Stimulated activated naive B cell treated with anti-CD40 and anti-IgM and Interleukin-4, amounts not matched to agents 10 μg/mL and 1 μg/mL and 100 μg/mL, for 72 hours (primary cell): Measurements from ENCODE around the gene A1CF.
"Not testable (repeated sequence)": the region's sequence is repeated elsewhere in the genome, so short reads cannot be mapped to it uniquely, and the experiment has no call there.

Source experiments
- ATAC-seq, 2 donors: fragments of 150-1000 bp; cut with Tn5 transposase; replicated peaks; 2 replicates each; pipeline ENCODE4 v1.10.0; 2021; ENCODE audit warnings: moderate library complexity in 1 of 2
- DNase-seq: peaks from one replicate; pipeline ENCODE4 v3.0.0; 2021
- H3K27ac Mint-ChIP-seq: one replicate; pipeline ENCODE4 v1.8.0; 2022; ENCODE audit warnings: mild to moderate bottlenecking, mixed read lengths
- H3K27me3 Mint-ChIP-seq, 2 donors: one replicate each; pipeline ENCODE4 v1.8.0; 2022; ENCODE audit warnings: mixed read lengths in 2 of 2
- H3K36me3 Mint-ChIP-seq, 2 donors: one replicate each; pipeline ENCODE4 v1.8.0; 2022; ENCODE audit warnings: mixed read lengths in 2 of 2, mild to moderate bottlenecking in 1 of 2
- H3K4me1 Mint-ChIP-seq, 2 donors: one replicate each; pipeline ENCODE4 v1.8.0; 2022; ENCODE audit warnings: mixed read lengths in 2 of 2, mild to moderate bottlenecking in 1 of 2
- H3K4me3 Mint-ChIP-seq, 2 donors: one replicate each; pipeline ENCODE4 v1.8.0; 2022; ENCODE audit warnings: mild to moderate bottlenecking in 2 of 2, mixed read lengths in 2 of 2, moderate library complexity in 1 of 2
- H3K9me3 Mint-ChIP-seq, 2 donors: one replicate each; pipeline ENCODE4 v1.8.0; 2022; ENCODE audit warnings: mixed read lengths in 2 of 2, mild to moderate bottlenecking in 1 of 2

The A1CF gene

DNA sequence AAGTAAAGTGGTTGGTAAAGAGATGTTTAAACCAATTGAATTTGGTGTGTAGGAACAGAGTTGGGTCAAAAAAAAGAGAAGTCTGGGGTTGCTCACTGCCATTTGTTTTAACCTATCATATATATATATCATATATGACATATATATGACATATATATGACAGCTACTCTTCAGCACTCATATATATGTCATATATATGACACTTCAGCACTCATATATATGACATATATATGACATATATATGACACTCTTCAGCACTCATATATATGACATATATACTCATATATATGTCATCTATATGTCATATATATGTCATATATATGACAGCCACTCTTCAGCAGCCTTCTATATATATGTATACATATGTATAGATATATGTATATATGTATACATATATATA is 8.9 kb upstream of the A1CF start:
- peaks cover 7 to 16% of the 10 kb centered on the region in 2 donors for H3K27me3 Mint-ChIP-seq

DNA sequence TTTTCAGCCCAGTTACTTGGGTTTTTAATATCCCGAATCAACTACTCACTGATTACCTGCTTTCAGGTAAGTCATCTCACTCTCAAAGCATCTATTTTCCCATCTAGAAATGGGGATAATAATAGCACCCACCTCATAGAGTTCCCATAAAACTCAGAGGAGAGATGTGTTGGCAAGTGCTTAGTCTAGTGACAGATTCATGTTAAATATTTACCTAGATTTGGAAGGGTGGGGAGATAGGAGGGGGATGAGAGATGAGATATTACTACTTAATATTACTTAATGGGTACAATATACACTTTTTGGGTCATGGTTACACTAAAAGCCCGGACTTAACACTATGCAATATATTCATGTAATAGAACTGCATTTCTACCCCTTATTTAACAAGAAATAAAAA is 7.0 kb upstream of the A1CF start:
- H3K9me3 Mint-ChIP-seq = no peaks in the 10 kb centered on the region
- H3K4me1 Mint-ChIP-seq = no peaks in the 10 kb centered on the region
- H3K27me3 Mint-ChIP-seq = peaks cover 7 to 16% of the 10 kb centered on the region in 2 donors
- no peaks in the 10 kb centered on the region for H3K36me3 Mint-ChIP-seq
- DNase-seq (no peak), ATAC-seq (no peak)
- no peak overlapping the region for H3K4me3 Mint-ChIP-seq
- H3K27ac Mint-ChIP-seq = no peak overlapping the region

More for the DNA sequence above, 8.9 kb upstream of the A1CF start:
- H3K4me3 Mint-ChIP-seq = no peak overlapping the region
- no peaks in the 10 kb centered on the region for H3K36me3 Mint-ChIP-seq
- DNase-seq (no peak), ATAC-seq (no peak)
- no peaks in the 10 kb centered on the region for H3K9me3 Mint-ChIP-seq
- no peak overlapping the region for H3K27ac Mint-ChIP-seq
- H3K4me1 Mint-ChIP-seq = no peaks in the 10 kb centered on the region

DNA sequence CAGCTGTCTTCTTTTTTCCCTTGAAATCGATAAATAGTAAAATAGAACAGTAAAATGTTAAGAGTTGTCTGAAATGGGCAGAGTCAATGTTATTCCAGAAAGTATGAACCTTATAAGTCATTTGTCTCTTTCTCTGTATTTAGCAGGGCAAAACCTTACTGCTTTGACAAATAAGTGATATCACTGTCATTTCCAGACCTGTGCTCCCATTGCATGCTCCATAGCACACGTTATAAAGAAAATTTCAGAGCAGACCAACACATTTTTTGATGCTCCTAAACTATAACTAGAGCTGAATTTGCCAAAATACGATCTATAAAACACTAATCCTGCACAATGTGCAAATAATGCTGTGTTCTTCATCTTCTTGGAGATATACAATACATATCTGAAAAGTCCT is 1.1 kb downstream of the A1CF start:
- H3K4me3 Mint-ChIP-seq = no peak overlapping the region
- DNase-seq (no peak), ATAC-seq (no peak)
- H3K27ac Mint-ChIP-seq = no peak overlapping the region
- H3K36me3 Mint-ChIP-seq = no peaks in the 10 kb centered on the region
- no peaks in the 10 kb centered on the region for H3K4me1 Mint-ChIP-seq
- H3K27me3 Mint-ChIP-seq = peaks cover 3 to 8% of the 10 kb centered on the region in 2 donors
- peaks cover 0 to 1% of the 10 kb centered on the region in 2 donors for H3K9me3 Mint-ChIP-seq

DNA sequence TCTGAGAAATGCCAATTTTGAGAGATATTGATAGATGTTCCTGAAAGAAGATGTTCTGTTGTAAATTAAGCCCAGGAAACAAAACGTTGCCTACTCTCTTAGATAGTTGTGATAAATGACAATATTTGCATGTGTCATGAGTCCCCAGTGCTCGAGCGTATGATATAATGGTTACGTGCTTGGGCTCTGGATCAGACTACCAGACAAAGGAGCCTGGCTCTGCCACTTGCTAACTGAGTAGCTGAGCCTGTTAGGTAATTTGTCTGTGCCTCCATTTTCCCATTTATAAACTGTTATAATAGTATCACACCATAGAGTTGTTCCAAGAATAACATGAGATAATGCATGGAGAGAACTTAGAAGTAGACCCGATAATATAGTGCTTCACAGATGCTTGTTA is 1.8 kb downstream of the A1CF start:
- no peak for ATAC-seq
- peaks cover 0 to 4% of the 10 kb centered on the region in 2 donors for H3K9me3 Mint-ChIP-seq
- H3K27me3 Mint-ChIP-seq = peaks cover 0 to 8% of the 10 kb centered on the region in 2 donors

DNA sequence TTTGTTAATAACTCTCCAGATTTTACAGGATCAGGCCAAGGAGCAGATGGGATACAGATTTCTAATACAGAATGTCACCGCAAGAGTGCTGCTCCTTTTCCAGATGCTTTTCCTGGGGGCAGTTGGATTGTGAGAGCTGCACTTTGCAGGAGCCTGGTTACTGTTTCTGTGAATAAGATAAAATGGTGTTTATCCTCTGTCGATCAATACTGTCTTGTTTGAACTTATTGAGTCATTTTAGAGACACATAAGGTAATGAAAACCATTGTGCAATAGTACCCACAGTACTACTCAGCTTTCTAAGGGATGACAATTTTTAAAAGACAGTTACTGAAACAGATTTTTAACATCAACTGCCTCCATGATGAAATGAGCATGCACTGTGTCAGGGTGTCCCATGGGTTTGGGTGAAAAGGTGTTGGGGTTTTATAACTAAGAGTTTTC is 2.9 kb downstream of the A1CF start:
- Mint-ChIP-seq H3K4me1 (no peaks in the 10 kb centered on the region), H3K4me3 (no peak overlapping the region), H3K36me3 (no peaks in the 10 kb centered on the region), H3K27me3 (peaks cover 0 to 8% of the 10 kb centered on the region in 2 donors), H3K9me3 (peaks cover 0 to 4% of the 10 kb centered on the region in 2 donors), H3K27ac (no peak overlapping the region)
- DNase-seq = no peak
- no peak for ATAC-seq

More for the DNA sequence above, 1.8 kb downstream of the A1CF start:
- DNase-seq = no peak
- no peak overlapping the region for H3K27ac Mint-ChIP-seq
- H3K4me1 Mint-ChIP-seq = no peaks in the 10 kb centered on the region
- no peaks in the 10 kb centered on the region for H3K36me3 Mint-ChIP-seq
- H3K4me3 Mint-ChIP-seq = no peak overlapping the region

DNA sequence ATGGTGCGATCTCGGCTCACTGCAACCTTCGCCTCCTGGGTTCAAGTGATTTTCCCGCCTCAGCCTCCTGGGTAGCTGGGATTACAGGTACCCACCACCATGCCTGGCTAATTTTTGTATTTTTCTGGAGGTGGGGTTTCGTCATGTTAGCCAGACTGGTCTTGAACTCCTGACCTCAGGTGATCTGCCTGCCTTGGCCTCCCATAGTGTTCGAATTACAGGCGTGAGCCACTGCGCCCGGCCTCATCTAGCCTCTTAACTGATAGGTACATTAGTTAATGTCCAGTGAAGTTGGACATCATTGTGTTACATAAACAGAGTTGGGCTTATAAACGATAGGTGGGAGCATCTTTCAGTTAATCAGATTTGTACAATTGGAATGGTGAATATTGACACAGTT is 4.4 kb downstream of the A1CF start:
- H3K4me3 Mint-ChIP-seq, H3K27ac Mint-ChIP-seq, ATAC-seq, H3K27me3 Mint-ChIP-seq, H3K36me3 Mint-ChIP-seq, H3K4me1 Mint-ChIP-seq, H3K9me3 Mint-ChIP-seq, DNase-seq: not testable (repeated sequence)

DNA sequence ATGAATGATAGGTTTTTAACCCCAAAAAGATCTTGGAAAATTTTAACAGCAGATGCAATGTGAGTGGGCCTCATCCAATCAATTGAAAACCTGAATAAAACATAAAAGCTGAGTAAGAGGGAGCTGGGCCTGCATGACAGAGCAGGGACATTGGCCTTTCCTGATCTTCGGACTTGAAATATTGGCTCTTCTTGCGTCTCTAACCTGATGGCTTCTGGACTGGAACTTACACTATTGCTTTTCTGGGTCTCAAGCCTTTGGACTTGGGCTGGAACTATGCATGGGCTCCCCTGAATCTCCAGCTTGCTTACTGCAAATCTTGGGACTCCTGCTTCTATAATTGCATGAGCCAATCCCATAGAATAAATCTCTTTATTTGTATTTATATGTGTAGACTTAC is 9.0 kb downstream of the A1CF start:
- no peak overlapping the region for H3K4me3 Mint-ChIP-seq
- no peaks in the 10 kb centered on the region for H3K27me3 Mint-ChIP-seq
- ATAC-seq (no peak), DNase-seq (no peak)
- H3K36me3 Mint-ChIP-seq = no peaks in the 10 kb centered on the region
- H3K4me1 Mint-ChIP-seq = no peaks in the 10 kb centered on the region
- H3K9me3 Mint-ChIP-seq = peaks cover 0 to 4% of the 10 kb centered on the region in 2 donors
- no peak overlapping the region for H3K27ac Mint-ChIP-seq

DNA sequence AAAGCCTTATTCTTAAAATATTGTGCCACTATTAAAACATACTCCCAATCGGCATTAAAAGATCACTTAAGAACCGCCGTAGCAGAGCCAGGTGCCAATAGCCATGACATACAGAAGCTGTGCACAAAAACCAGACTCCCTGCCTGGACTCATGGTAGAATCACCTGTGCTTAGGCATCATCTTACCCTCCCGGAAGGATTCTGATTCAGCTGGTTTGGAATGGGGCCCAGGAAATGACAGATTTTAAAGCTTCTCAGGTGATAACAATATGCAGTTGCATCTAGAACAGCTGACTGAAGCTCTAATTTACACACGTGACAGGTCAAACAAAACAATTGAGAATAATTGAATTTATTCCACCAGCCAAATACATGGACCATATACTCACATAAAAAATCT is 10.7 kb downstream of the A1CF start:
- no peak overlapping the region for H3K27ac Mint-ChIP-seq
- no peak for ATAC-seq
- no peaks in the 10 kb centered on the region for H3K4me1 Mint-ChIP-seq
- no peaks in the 10 kb centered on the region for H3K36me3 Mint-ChIP-seq
- no peak overlapping the region for H3K4me3 Mint-ChIP-seq
- H3K9me3 Mint-ChIP-seq = peaks cover 0 to 4% of the 10 kb centered on the region in 2 donors
- no peak for DNase-seq
- H3K27me3 Mint-ChIP-seq = no peaks in the 10 kb centered on the region

DNA sequence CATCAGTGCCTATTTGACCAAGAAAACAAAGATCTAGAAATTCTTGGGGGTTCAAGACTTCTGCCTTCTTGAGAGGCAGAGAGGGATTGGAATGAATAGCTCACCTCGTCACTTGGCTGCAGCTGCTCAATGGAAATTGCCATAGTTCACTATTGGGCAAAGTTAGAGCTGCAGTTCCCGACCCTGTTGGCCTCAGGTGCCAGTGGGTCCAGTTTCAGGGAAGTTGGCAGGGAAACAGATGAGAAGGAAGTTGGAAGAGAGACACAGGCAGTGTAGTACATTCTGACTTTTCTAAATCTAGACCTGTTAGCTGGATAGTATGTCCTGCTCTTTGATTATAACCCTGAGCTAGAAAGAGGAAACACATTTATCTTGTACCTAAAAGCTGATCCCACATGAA is 19.1 kb downstream of the A1CF start:
- Mint-ChIP-seq H3K36me3 (no peaks in the 10 kb centered on the region), H3K9me3 (no peaks in the 10 kb centered on the region), H3K27ac (no peak overlapping the region), H3K4me3 (no peak overlapping the region), H3K27me3 (peaks cover 20 to 23% of the 10 kb centered on the region in 2 donors), H3K4me1 (no peaks in the 10 kb centered on the region)
- ATAC-seq = no peak
- no peak for DNase-seq

DNA sequence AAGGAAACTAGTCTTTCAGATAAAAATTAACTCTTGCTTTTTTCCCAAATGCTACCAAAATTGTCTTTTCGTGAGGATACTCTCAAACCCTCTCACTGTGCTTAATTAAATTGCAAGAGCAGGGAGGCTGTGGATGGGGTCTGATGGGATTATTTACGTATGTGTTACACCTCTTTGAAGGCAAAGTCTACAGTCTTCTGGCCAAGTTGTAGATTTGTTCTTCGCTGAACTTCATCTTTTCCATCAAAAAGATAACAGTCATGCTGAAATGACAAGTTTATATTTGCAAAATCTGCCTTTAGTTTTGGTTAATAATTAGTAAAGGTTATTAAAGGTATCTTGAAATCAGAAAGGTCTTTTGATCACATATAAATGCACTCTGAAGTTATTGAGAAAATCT is 22.7 kb downstream of the A1CF start:
- no peaks in the 10 kb centered on the region for H3K36me3 Mint-ChIP-seq
- H3K4me3 Mint-ChIP-seq = no peak overlapping the region
- peaks cover 19 to 23% of the 10 kb centered on the region in 2 donors for H3K27me3 Mint-ChIP-seq

DNA sequence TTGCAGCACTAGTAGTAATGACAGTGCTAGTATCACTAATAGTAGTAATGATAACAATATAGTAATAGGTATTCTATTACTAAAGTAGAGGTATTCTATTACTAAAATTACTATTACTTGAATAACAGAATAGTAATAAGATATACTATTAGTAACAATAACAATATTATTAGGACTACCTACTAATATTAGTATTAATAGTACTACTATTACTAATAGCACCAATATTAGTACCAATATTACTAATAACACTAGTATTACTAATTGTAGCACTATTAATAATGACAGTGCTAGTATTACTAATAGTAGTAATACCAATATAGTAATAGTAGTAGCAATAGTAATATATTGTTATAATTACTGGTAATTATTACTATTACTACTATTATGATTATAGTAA is 24.1 kb downstream of the A1CF start:
- Mint-ChIP-seq H3K36me3 (no peaks in the 10 kb centered on the region), H3K9me3 (no peaks in the 10 kb centered on the region), H3K27me3 (peaks cover 7 to 13% of the 10 kb centered on the region in 2 donors), H3K4me1 (no peaks in the 10 kb centered on the region), H3K27ac (no peak overlapping the region), H3K4me3 (no peak overlapping the region)
- DNase-seq (no peak), ATAC-seq (no peak)

More for the DNA sequence above, 22.7 kb downstream of the A1CF start:
- Mint-ChIP-seq H3K4me1 (no peaks in the 10 kb centered on the region), H3K27ac (no peak overlapping the region), H3K9me3 (no peaks in the 10 kb centered on the region)
- no peak for DNase-seq
- ATAC-seq = no peak

DNA sequence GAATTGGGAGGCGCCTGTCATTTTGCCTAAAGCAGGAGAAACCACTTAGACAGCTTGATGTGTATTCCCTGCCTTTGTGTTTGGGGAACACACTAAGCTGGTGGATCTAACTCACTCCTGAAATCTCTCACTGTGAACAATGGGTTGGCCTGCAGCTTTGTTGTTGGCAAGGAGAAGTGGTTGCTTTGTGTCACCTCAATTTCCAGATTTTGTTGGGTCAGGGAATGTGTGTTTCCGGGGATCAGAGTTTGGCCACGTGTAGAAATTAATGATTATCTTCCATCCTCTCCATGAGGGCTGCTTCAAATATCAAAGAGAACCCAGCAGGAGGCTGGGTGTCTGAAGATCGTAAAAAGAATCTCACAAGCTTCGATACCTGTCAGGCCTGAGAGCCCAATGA is 27.8 kb downstream of the A1CF start:
- Mint-ChIP-seq H3K27me3 (peaks cover 9 to 11% of the 10 kb centered on the region in 2 donors), H3K27ac (no peak overlapping the region), H3K4me3 (no peak overlapping the region), H3K4me1 (no peaks in the 10 kb centered on the region), H3K36me3 (no peaks in the 10 kb centered on the region), H3K9me3 (no peaks in the 10 kb centered on the region)
- ATAC-seq = no peak
- DNase-seq = no peak

DNA sequence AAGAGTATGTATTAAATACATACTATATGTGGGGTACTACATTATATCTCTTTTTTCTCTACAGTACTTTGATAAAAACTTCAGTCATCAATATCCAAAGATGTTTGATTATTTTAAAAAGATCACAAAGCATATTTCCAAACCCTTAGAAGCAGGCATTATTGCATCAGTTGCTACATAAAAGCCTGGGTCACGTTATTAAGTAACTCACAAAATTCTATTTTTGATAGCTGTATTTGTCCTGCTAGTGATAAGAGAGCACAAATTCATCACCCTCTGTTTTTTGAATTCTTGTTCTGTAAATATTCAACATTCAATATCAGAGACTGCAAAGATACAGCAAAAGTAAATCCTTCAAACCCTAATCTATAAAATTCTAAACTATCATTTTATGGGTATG is 30.0 kb downstream of the A1CF start:
- H3K9me3 Mint-ChIP-seq = no peaks in the 10 kb centered on the region
- peaks cover 9 to 11% of the 10 kb centered on the region in 2 donors for H3K27me3 Mint-ChIP-seq
- H3K4me3 Mint-ChIP-seq = no peak overlapping the region
- H3K27ac Mint-ChIP-seq = no peak overlapping the region
- no peak for ATAC-seq
- no peak for DNase-seq
- no peaks in the 10 kb centered on the region for H3K4me1 Mint-ChIP-seq
- H3K36me3 Mint-ChIP-seq = no peaks in the 10 kb centered on the region

DNA sequence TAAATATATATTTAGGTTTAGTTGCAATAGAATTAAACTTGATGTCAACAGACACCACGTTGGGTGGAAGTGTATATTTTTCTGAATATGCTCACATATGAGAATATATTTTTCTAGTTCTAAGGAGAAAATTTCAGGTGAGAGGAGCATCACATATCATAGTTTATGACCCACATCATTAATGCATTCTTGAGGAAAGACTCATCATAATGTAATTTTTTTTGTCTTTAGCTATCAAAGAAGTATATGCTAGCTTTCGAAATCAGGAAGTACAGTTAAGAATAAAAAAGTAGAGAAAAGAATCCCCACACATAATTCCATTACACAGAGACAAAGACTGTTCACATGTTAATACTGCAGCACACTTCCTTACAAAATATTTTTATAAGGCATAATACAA is 30.4 kb downstream of the A1CF start:
- H3K27me3 Mint-ChIP-seq = peaks cover 9 to 11% of the 10 kb centered on the region in 2 donors
- no peak overlapping the region for H3K27ac Mint-ChIP-seq
- no peaks in the 10 kb centered on the region for H3K9me3 Mint-ChIP-seq
- H3K4me3 Mint-ChIP-seq = no peak overlapping the region
- ATAC-seq = no peak
- DNase-seq = no peak
- H3K4me1 Mint-ChIP-seq = no peaks in the 10 kb centered on the region
- no peaks in the 10 kb centered on the region for H3K36me3 Mint-ChIP-seq

DNA sequence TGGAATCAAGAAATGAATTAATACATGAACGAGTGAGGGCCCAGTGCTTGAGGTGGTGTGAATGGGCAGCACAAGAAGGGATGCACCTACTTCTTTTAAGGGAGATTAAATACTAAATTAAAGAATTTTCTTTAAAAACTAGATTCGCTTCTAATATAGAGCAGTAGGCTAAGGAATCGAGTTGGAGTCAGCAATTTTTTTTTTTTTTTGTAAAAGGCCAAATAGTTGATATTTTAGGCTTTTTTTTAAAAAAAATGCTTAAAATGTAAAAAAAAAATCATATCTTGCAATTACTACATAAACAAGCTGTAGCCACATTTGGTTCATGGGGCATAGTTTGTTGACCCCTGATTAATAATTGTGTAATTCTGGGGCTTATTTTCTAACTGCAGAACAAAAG is 31.9 kb downstream of the A1CF start:
- H3K27me3 Mint-ChIP-seq = peaks cover 11% of the 10 kb centered on the region in 2 donors
- DNase-seq (no peak), ATAC-seq (no peak)
- H3K4me3 Mint-ChIP-seq = no peak overlapping the region
- H3K36me3 Mint-ChIP-seq = no peaks in the 10 kb centered on the region
- no peaks in the 10 kb centered on the region for H3K9me3 Mint-ChIP-seq
- no peaks in the 10 kb centered on the region for H3K4me1 Mint-ChIP-seq
- H3K27ac Mint-ChIP-seq = no peak overlapping the region
